Cardiac muscle cell (in vitro differentiated cells and primary cell): ENCODE data around the gene POLN. TPM values are rescaled to one million over a fixed set of nuclear protein-coding genes. Genes with fewer than 3 reads are reported as not detected.

Experiments used
- DNase-seq, 2 donors: peaks; one replicate each; pipeline versions ENCODE4 v3.0.0 to v3.0.0-alpha.2; 2010 to 2017; ENCODE audit warnings: low read depth in 1 of 2, low spot score in 1 of 2
- H3K27ac ChIP-seq: fragments of 200-600 bp; sonication (generic); 2 replicates; pipeline ENCODE4 v1.5.1; 2016
- H3K27me3 ChIP-seq: fragments of 200-600 bp; sonication (generic); 2 replicates; pipeline ENCODE4 v1.6.0; 2016; ENCODE audit warnings: control low read depth
- H3K36me3 ChIP-seq: fragments of 200-600 bp; sonication (generic); 2 replicates; pipeline ENCODE4 v1.5.1; 2016; ENCODE audit warnings: control low read depth
- H3K4me1 ChIP-seq: fragments of 200-600 bp; sonication (generic); 2 replicates; pipeline ENCODE4 v1.8.1; 2017; ENCODE audit warnings: low read depth, mild to moderate bottlenecking, mixed run types
- H3K4me3 ChIP-seq: fragments of 200-600 bp; sonication (generic); 2 replicates; pipeline ENCODE4 v1.5.1; 2016; ENCODE audit warnings: mild to moderate bottlenecking
- H3K9me3 ChIP-seq: fragments of 200-600 bp; sonication (generic); 2 replicates; pipeline ENCODE4 v1.5.1; 2017; ENCODE audit warnings: low read depth, mild to moderate bottlenecking, control low read depth
- polyA plus RNA-seq: library from polyadenylated mRNA; unstranded; fragments of >200 nt; fragmentation: Nextera tagmentation; extraction: Ambion mirVana; gene quantifications from 2 replicates; pipeline ENCODE4 v1.2.1, GENCODE V29; 2016
- total RNA-seq: library from RNA; depleted of rRNA; stranded (reverse); fragments of >200 nt; gene quantifications from 2 replicates; pipeline ENCODE4 v1.2.3, GENCODE V29; 2016
- TF ChIP-seq, protein P1 (sequence below): IDR thresholded peaks from 2 replicates; pipeline ENCODE4 v1.5.1; 2012; ENCODE audit warnings: low read depth, mild to moderate bottlenecking, low read length

POLN gene
- total and polyA plus RNA-seq, 2 experiments from 2014 or later: 5.2 to 9.0 TPM

DNA sequence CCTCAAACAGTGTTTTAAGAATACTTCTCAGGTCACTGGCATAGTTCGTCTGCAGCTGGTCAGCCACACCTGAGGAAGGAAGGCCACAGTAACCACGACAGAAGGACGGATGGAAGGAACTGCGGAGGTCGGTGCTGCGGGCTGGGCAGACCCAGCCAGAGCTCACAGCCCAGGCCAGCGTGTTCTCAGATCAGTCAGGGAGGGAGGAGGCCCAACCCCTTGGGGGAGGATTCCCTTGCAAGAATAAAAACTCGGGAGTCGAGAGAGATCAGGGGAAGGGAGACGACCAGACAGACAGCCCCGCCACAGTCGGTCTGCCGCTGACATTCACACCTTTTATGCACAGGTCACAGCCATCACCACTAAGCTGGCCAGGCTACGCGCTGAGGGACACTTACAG lies 31.3 kb upstream of the POLN start:
- H3K4me3 ChIP-seq: no peak overlapping the region
- H3K27me3 ChIP-seq: no peaks in the 10 kb centered on the region
- H3K9me3 ChIP-seq: no peaks in the 10 kb centered on the region
- peaks cover 11% of the 10 kb centered on the region for H3K4me1 ChIP-seq
- no peaks in the 10 kb centered on the region for H3K36me3 ChIP-seq
- no peak overlapping the region for H3K27ac ChIP-seq
- TF ChIP-seq, protein P1, sequence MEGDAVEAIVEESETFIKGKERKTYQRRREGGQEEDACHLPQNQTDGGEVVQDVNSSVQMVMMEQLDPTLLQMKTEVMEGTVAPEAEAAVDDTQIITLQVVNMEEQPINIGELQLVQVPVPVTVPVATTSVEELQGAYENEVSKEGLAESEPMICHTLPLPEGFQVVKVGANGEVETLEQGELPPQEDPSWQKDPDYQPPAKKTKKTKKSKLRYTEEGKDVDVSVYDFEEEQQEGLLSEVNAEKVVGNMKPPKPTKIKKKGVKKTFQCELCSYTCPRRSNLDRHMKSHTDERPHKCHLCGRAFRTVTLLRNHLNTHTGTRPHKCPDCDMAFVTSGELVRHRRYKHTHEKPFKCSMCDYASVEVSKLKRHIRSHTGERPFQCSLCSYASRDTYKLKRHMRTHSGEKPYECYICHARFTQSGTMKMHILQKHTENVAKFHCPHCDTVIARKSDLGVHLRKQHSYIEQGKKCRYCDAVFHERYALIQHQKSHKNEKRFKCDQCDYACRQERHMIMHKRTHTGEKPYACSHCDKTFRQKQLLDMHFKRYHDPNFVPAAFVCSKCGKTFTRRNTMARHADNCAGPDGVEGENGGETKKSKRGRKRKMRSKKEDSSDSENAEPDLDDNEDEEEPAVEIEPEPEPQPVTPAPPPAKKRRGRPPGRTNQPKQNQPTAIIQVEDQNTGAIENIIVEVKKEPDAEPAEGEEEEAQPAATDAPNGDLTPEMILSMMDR: no peak
- DNase-seq: no peak

DNA sequence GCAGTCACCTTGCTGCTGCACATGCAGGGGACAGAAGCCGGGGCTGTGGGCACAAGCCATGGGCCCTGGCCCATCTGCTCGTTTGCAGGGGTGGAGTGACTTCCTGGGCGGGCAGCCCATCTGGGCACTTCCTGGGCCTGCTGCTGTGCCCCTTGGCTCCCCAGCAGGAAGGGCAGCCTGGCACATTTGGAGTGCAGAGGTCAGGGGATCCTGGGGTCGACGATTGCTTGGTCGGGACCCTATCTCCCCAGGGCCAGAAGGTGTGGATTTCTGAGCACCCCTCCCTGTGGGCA lies 30.9 kb upstream of the POLN start:
- H3K27ac ChIP-seq: no peak overlapping the region
- peaks cover 11% of the 10 kb centered on the region for H3K4me1 ChIP-seq
- TF ChIP-seq, protein P1: no peak
- no peaks in the 10 kb centered on the region for H3K9me3 ChIP-seq
- H3K4me3 ChIP-seq: no peak overlapping the region
- no peaks in the 10 kb centered on the region for H3K27me3 ChIP-seq
- H3K36me3 ChIP-seq: no peaks in the 10 kb centered on the region
- DNase-seq: no peak

DNA sequence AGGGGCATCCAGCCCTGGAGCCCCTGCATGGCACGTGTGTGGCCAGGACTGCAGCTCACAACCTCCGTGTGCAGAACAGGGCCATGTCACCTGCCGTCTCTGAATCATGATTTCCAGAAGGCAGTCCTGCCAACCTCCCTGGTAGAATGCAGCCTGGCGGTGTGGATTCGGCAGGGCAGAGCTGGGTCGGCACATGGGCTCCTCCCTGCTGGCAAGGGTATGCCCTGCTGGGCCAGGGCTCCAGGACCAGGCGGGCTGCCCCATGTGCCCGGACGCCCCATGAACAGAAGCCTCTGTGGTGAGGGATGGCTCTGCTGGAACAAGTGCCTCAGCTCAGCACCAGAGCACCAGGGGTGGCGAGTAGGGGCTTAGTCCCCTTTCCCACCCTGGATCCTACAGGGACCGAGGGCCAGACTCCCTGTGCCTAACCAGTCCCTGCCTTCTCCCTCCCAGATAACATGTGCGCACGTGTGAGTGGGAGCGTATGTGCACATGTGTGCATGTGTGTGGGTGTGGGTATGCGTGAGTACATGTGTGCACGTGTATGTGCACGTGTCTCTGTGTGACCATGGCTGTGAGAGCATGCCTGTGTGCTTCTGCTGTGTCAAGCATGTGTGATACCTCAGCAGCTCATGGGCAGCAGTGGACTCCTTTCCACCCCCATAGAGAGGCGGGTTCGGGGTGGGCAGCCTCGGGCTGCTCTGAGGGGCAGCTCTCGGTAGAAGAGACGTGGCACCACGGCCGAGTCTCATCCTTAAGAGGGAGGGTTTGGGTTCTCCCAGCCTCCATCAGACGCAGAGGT lies 30.3 kb upstream of the POLN start:
- H3K9me3 ChIP-seq: no peaks in the 10 kb centered on the region
- peaks cover 11% of the 10 kb centered on the region for H3K4me1 ChIP-seq
- H3K4me3 ChIP-seq: no peak overlapping the region
- no peaks in the 10 kb centered on the region for H3K27me3 ChIP-seq
- no peak overlapping the region for H3K27ac ChIP-seq
- no peaks in the 10 kb centered on the region for H3K36me3 ChIP-seq
- TF ChIP-seq, protein P1: no peak
- no peak for DNase-seq

DNA sequence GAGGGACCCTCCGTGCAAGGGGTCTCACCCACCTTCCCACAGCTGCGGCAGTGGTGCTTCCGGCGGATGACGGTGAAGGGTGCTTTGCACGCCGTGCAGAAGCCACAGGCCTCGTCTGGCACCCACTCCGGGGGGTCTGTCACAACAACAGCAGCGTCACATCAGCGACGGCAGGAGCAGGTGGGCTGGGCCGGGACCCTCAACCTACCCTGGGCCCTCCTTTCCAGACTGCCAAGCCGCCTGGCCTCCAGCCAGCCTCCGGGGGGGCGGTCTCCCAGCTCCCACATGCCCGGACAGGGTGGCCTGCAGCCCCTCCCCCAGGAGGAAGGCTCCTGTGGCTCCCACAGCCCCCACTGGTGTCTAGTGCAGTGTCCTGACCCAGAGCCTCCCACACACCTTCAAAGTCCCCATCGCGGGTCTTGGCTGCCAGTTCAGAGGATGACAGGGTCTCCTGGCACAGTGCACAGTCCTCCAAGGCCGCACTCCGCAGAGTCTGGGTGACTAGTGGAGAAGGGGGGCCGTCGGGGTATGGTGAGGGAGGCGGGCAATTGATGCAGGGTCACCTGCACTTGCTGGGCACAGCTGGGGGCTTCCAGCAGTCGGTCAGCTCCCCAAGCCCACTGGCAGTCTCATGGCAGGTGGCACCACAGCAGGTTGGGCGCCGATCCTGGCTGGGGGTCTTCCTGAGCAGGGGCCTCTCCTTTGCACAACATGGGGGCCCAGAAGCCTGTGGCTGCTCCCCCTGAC lies 29.5 kb upstream of the POLN start:
- H3K36me3 ChIP-seq: no peaks in the 10 kb centered on the region
- TF ChIP-seq, protein P1: no peak
- H3K27ac ChIP-seq: no peak overlapping the region
- H3K4me1 ChIP-seq: peaks cover 11% of the 10 kb centered on the region
- DNase-seq: no peak
- H3K4me3 ChIP-seq: no peak overlapping the region
- no peaks in the 10 kb centered on the region for H3K9me3 ChIP-seq
- no peaks in the 10 kb centered on the region for H3K27me3 ChIP-seq

DNA sequence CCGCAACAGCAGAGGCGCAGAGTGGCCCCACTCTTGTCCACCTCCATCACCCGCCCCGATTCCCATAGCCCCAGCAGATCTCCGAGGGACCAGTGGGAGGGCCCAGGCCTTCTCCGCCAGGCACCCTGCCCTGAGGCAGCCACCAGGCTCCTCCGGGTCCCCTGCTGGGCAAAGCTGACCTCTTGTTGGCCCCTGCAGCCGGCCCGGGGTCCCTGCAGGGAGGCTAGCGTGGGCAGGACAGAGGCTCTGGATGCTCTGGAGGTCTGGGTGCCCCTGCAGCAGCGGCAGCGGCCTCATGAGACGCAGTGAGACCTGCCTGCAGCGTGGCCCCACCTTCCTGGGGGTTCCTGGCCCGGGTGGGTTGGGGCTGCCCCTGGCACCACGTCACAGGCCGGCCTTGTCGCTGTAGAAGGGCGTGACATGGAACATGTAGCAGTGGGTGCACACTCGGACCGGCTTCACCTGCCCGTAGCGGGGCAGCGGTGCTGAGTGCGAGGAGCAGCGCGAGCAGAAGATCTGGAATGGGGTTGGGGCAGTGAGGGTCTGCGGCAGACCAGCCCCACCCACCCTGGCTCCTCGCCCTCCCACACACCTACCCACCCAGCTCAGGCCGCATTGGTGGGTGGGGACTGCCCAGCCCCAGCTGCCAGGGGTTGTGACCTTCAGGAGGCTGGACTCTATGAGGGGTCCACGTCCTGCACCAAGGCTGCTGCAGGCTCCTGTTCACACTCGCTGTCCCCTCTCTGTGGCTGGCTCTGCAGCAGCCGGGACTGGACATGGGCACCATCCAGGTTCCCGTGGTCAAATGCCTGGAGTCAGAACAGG lies 28.6 kb upstream of the POLN start:
- Histone ChIP-seq H3K36me3 (no peaks in the 10 kb centered on the region), H3K4me3 (no peak overlapping the region), H3K9me3 (no peaks in the 10 kb centered on the region), H3K4me1 (peaks cover 11% of the 10 kb centered on the region), H3K27ac (no peak overlapping the region), H3K27me3 (no peaks in the 10 kb centered on the region)
- no peak for DNase-seq
- TF ChIP-seq, protein P1: no peak
